ENCODE measurements around the gene ZAR1L. TPM values are rescaled to one million over a fixed set of nuclear protein-coding genes. Genes with fewer than 3 reads are reported as not detected.
"Not testable (repeated sequence)": the region's sequence is repeated elsewhere in the genome, so short reads cannot be mapped to it uniquely, and the experiment has no call there.

The ZAR1L gene, protein sequence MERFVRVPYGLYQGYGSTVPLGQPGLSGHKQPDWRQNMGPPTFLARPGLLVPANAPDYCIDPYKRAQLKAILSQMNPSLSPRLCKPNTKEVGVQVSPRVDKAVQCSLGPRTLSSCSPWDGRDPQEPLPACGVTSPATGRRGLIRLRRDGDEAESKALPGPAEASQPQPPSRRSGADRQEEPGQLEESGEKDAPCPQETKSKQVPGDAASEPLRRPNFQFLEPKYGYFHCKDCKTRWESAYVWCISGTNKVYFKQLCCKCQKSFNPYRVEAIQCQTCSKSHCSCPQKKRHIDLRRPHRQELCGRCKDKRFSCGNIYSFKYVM
- total RNA-seq, result not detected
- polyA plus RNA-seq (ENCODE audit: insufficient read length in 2 of 2), result not detected
- long read RNA-seq, donor 1, result 0 reads
- long read RNA-seq, donor 2, result 0 reads
- long read RNA-seq, donor 3, result 0 reads
- long read RNA-seq, donor 4, result 0 reads

DNA sequence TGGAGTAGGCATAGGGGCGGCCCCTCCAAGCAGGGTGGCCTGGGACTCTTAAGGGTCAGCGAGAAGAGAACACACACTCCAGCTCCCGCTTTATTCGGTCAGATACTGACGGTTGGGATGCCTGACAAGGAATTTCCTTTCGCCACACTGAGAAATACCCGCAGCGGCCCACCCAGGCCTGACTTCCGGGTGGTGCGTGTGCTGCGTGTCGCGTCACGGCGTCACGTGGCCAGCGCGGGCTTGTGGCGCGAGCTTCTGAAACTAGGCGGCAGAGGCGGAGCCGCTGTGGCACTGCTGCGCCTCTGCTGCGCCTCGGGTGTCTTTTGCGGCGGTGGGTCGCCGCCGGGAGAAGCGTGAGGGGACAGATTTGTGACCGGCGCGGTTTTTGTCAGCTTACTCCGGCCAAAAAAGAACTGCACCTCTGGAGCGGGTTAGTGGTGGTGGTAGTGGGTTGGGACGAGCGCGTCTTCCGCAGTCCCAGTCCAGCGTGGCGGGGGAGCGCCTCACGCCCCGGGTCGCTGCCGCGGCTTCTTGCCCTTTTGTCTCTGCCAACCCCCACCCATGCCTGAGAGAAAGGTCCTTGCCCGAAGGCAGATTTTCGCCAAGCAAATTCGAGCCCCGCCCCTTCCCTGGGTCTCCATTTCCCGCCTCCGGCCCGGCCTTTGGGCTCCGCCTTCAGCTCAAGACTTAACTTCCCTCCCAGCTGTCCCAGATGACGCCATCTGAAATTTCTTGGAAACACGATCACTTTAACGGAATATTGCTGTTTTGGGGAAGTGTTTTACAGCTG lies at the start of gene ZAR1L, which contains the start of gene BRCA2:
ZAR1L (minus strand) TSS at position 126 of the 790 bp plus-strand sequence. CDS start 3,438 bp downstream, outside the sequence.
BRCA2 (plus strand) TSS at position 271 of the 790 bp plus-strand sequence. CDS start 953 bp downstream, outside the sequence.
- H3K27me3 ChIP-seq (ENCODE audit: control insufficient read depth, insufficient read depth, low read length), result no peaks in the 10 kb centered on the region
- H3K4me3 ChIP-seq (ENCODE audit: low read depth, low read length), result peak within 1 kb of the TSS; percentile 91
- peak; percentile 72 to 96 (median 82) for DNase-seq (ENCODE audit: low read depth in 4 of 6, low spot score in 6 of 6)
- WGBS (ENCODE audit: insufficient coverage), result under 1% methylated on average over 52 of the region's 60 CpGs
- no peaks in the 10 kb centered on the region for H3K9me3 ChIP-seq (ENCODE audit: control insufficient read depth, insufficient read depth, low read length)
- peak within 1 kb of the TSS; percentile 97 for H3K27ac ChIP-seq (ENCODE audit: low read depth, low read length)
- H3K4me1 ChIP-seq (ENCODE audit: control insufficient read depth, insufficient read depth, low read length), result peaks cover 14% of the 10 kb centered on the region
- no peaks in the 10 kb centered on the region for H3K36me3 ChIP-seq (ENCODE audit: control insufficient read depth, insufficient read depth, low read length)

DNA sequence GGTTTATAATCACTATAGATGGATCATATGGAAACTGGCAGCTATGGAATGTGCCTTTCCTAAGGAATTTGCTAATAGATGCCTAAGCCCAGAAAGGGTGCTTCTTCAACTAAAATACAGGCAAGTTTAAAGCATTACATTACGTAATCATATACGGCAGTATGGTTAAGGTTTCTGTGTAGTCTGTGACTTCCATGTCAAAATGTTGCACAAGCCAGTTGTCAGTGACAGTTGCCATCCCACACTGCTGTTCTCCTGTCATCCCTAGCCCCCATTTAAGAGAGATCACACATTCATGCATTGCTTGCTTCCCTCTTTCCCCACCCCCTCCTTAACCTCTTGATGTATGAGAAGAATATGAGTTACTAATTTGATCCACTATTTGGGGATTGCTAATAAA lies 47.4 kb upstream of the ZAR1L start:
- Histone ChIP-seq H3K36me3 (ENCODE audit: control insufficient read depth, insufficient read depth, low read length) (no peaks in the 10 kb centered on the region), H3K4me1 (ENCODE audit: control insufficient read depth, insufficient read depth, low read length) (no peaks in the 10 kb centered on the region), H3K4me3 (ENCODE audit: low read depth, low read length) (no peak overlapping the region), H3K27me3 (ENCODE audit: control insufficient read depth, insufficient read depth, low read length) (no peaks in the 10 kb centered on the region), H3K9me3 (ENCODE audit: control insufficient read depth, insufficient read depth, low read length) (no peaks in the 10 kb centered on the region), H3K27ac (ENCODE audit: low read depth, low read length) (no peak overlapping the region)
- WGBS (ENCODE audit: insufficient coverage), result no CpG with 5 or more reads among the region's 2 CpGs
- DNase-seq (ENCODE audit: low read depth in 4 of 6, low spot score in 6 of 6), result no peak

DNA sequence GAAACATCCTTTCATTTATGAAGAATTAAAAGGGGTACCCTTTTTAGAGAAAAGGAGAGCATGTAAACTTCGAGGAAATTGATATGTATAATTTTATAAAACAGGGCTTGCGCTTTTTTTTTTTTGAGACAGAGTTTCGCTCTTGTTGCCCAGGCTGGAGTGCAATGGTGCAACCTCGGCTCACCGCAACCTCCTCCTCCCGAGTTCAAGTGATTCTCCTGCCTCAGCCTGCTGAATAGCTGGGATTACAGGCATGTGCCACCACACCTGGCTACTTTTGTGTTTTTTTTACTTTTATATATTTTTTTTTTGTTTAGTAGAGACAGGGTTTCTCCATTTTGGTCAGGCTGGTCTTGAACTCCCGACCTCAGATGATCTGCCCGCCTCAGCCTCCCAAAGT lies 40.8 kb upstream of the ZAR1L start:
- H3K4me1 ChIP-seq (ENCODE audit: control insufficient read depth, insufficient read depth, low read length); H3K27ac ChIP-seq (ENCODE audit: low read depth, low read length); H3K36me3 ChIP-seq (ENCODE audit: control insufficient read depth, insufficient read depth, low read length); DNase-seq (ENCODE audit: low read depth in 4 of 6, low spot score in 6 of 6); H3K27me3 ChIP-seq (ENCODE audit: control insufficient read depth, insufficient read depth, low read length); H3K4me3 ChIP-seq (ENCODE audit: low read depth, low read length); H3K9me3 ChIP-seq (ENCODE audit: control insufficient read depth, insufficient read depth, low read length): not testable (repeated sequence)
- WGBS (ENCODE audit: insufficient coverage), result no CpG with 5 or more reads among the region's 8 CpGs

DNA sequence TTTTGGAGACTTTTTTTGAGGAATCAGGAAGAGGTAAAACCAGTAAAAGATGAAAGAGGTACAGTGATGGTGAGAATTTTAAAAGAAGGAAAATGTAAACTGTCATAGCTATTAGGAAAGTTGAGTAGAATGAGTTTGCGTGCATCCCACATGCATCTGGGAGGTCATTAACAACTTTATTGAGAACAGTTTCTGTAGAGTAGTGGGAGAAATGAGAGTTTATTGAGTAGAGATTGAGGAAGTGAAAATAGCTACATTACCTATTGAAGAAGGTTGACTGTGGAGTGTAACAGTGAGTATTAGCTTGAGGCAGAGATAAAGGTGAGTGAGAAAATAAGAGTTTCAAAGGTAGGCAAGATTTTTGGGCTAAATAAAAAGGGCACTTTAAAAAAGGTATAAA lies 38.9 kb upstream of the ZAR1L start:
- no peaks in the 10 kb centered on the region for H3K4me1 ChIP-seq (ENCODE audit: control insufficient read depth, insufficient read depth, low read length)
- H3K9me3 ChIP-seq (ENCODE audit: control insufficient read depth, insufficient read depth, low read length), result no peaks in the 10 kb centered on the region
- H3K27me3 ChIP-seq (ENCODE audit: control insufficient read depth, insufficient read depth, low read length), result no peaks in the 10 kb centered on the region
- DNase-seq (ENCODE audit: low read depth in 4 of 6, low spot score in 6 of 6), result no peak
- whole genome bisulfite sequencing (ENCODE audit: insufficient coverage), result no CpG with 5 or more reads among the region's 1 CpG
- no peak overlapping the region for H3K27ac ChIP-seq (ENCODE audit: low read depth, low read length)
- no peak overlapping the region for H3K4me3 ChIP-seq (ENCODE audit: low read depth, low read length)
- no peaks in the 10 kb centered on the region for H3K36me3 ChIP-seq (ENCODE audit: control insufficient read depth, insufficient read depth, low read length)

DNA sequence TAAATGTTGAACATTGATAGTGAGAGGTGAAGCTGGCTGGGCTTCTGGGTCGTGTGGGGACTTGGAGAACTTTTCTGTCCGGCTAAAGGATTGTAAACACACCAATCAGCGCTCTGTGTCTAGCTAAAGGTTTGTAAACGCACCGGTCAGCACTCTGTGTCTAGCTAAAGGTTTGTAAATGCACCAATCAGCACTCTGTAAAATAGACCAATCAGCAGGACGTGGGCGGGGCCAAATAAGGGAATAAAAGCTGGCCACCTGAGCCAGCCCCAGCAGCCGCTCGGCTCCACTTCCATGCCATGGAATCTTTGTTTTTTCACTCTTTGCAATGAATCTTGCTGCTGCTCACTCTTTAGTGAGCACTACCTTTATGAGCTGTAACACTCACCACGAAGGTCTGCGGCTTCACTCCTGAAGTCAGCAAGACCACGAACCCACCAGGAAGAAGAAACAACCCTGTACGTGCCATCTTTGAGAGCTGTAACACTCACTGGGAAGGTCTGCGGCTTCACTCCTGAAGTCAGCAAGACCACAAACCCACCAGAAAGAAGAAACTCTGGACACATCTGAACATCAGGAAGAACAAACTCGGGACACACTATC lies 35.8 kb upstream of the ZAR1L start:
- not testable (repeated sequence) for H3K36me3 ChIP-seq (ENCODE audit: control insufficient read depth, insufficient read depth, low read length); H3K27ac ChIP-seq (ENCODE audit: low read depth, low read length); H3K4me1 ChIP-seq (ENCODE audit: control insufficient read depth, insufficient read depth, low read length); DNase-seq (ENCODE audit: low read depth in 4 of 6, low spot score in 6 of 6); H3K27me3 ChIP-seq (ENCODE audit: control insufficient read depth, insufficient read depth, low read length); H3K9me3 ChIP-seq (ENCODE audit: control insufficient read depth, insufficient read depth, low read length); H3K4me3 ChIP-seq (ENCODE audit: low read depth, low read length)
- WGBS (ENCODE audit: insufficient coverage), result 96% methylated on average over 13 of the region's 15 CpGs

DNA sequence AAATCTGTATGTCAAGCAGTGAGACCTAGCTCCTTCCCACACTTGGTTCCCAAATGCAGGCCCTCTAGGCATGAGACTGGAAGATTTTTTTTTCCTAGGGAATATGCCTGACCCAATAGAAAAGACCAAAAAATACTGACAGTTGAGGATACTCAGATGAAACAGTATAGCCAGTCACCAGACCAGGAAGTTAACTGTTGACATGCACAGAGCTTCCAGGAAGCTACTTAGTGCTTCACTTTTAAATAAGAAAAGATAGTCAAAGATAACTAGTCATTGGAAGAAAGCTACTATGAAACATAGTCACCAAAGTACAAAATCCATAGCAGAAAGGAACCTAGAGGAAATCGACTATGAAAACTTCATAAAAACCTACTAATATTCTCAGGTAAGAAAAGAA lies 32.5 kb upstream of the ZAR1L start:
- no peak overlapping the region for H3K4me3 ChIP-seq (ENCODE audit: low read depth, low read length)
- no peaks in the 10 kb centered on the region for H3K4me1 ChIP-seq (ENCODE audit: control insufficient read depth, insufficient read depth, low read length)
- H3K36me3 ChIP-seq (ENCODE audit: control insufficient read depth, insufficient read depth, low read length), result no peaks in the 10 kb centered on the region
- H3K27me3 ChIP-seq (ENCODE audit: control insufficient read depth, insufficient read depth, low read length), result no peaks in the 10 kb centered on the region
- WGBS (ENCODE audit: insufficient coverage), result no CpG with 5 or more reads among the region's 1 CpG
- no peak overlapping the region for H3K27ac ChIP-seq (ENCODE audit: low read depth, low read length)
- no peaks in the 10 kb centered on the region for H3K9me3 ChIP-seq (ENCODE audit: control insufficient read depth, insufficient read depth, low read length)
- no peak for DNase-seq (ENCODE audit: low read depth in 4 of 6, low spot score in 6 of 6)

DNA sequence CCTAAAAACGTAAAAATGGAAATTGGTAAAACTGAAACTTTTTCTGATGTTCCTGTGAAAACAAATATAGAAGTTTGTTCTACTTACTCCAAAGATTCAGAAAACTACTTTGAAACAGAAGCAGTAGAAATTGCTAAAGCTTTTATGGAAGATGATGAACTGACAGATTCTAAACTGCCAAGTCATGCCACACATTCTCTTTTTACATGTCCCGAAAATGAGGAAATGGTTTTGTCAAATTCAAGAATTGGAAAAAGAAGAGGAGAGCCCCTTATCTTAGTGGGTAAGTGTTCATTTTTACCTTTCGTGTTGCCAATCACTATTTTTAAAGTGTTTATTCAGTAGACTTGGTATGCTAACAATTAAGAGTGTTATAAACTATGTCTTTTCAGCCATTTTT lies 25.8 kb upstream of the ZAR1L start:
- Histone ChIP-seq H3K27ac (ENCODE audit: low read depth, low read length) (no peak overlapping the region), H3K4me3 (ENCODE audit: low read depth, low read length) (no peak overlapping the region), H3K36me3 (ENCODE audit: control insufficient read depth, insufficient read depth, low read length) (no peaks in the 10 kb centered on the region), H3K27me3 (ENCODE audit: control insufficient read depth, insufficient read depth, low read length) (no peaks in the 10 kb centered on the region), H3K9me3 (ENCODE audit: control insufficient read depth, insufficient read depth, low read length) (no peaks in the 10 kb centered on the region), H3K4me1 (ENCODE audit: control insufficient read depth, insufficient read depth, low read length) (no peaks in the 10 kb centered on the region)
- no CpG with 5 or more reads among the region's 3 CpGs for WGBS (ENCODE audit: insufficient coverage)
- DNase-seq (ENCODE audit: low read depth in 4 of 6, low spot score in 6 of 6), result no peak

DNA sequence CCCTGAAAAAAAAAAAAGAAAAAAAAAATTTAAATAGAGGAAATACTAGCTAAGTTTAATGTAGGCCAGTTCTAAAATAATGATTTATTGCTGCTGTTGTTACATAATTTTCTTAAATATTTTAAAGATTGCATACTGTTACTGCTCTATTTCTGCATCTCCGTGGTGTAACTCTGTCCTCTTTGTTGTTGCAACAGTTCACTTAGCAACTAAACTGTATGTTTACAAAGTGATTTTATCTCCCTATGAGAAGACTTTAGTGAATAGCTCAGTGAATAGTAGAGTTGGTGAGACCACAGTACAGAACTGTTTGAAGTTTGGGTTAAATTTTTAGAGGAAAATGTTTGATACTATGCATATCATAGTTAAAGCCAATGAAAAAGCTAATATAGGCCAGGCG lies 19.5 kb upstream of the ZAR1L start:
- no peaks in the 10 kb centered on the region for H3K4me1 ChIP-seq (ENCODE audit: control insufficient read depth, insufficient read depth, low read length)
- no peak overlapping the region for H3K4me3 ChIP-seq (ENCODE audit: low read depth, low read length)
- WGBS (ENCODE audit: insufficient coverage), result no CpG with 5 or more reads among the region's 2 CpGs
- DNase-seq (ENCODE audit: low read depth in 4 of 6, low spot score in 6 of 6), result no peak
- no peaks in the 10 kb centered on the region for H3K27me3 ChIP-seq (ENCODE audit: control insufficient read depth, insufficient read depth, low read length)
- no peak overlapping the region for H3K27ac ChIP-seq (ENCODE audit: low read depth, low read length)
- H3K36me3 ChIP-seq (ENCODE audit: control insufficient read depth, insufficient read depth, low read length), result no peaks in the 10 kb centered on the region
- no peaks in the 10 kb centered on the region for H3K9me3 ChIP-seq (ENCODE audit: control insufficient read depth, insufficient read depth, low read length)

DNA sequence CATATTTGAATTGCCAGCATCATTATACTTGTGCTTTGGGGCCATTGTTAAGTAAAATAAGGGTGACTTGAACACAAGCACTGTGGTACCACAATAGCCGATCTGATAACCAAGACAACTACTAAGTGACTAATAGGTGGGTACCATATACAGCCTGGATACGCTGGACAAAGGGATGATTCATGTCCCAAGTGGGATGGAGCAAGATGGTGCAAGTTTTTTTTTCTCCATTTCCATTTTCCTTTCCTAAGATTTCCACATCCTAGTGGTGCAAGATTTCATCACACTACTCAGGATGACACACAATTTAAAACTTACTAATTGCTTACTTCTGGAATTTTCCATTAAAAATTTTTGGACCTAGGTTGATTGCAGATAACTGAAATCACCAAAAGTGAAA lies 15.3 kb upstream of the ZAR1L start:
- no peaks in the 10 kb centered on the region for H3K36me3 ChIP-seq (ENCODE audit: control insufficient read depth, insufficient read depth, low read length)
- no peaks in the 10 kb centered on the region for H3K4me1 ChIP-seq (ENCODE audit: control insufficient read depth, insufficient read depth, low read length)
- no CpG with 5 or more reads among the region's 2 CpGs for WGBS (ENCODE audit: insufficient coverage)
- H3K9me3 ChIP-seq (ENCODE audit: control insufficient read depth, insufficient read depth, low read length), result no peaks in the 10 kb centered on the region
- H3K4me3 ChIP-seq (ENCODE audit: low read depth, low read length), result no peak overlapping the region
- no peak overlapping the region for H3K27ac ChIP-seq (ENCODE audit: low read depth, low read length)
- DNase-seq (ENCODE audit: low read depth in 4 of 6, low spot score in 6 of 6), result no peak
- no peaks in the 10 kb centered on the region for H3K27me3 ChIP-seq (ENCODE audit: control insufficient read depth, insufficient read depth, low read length)

Measured in spinal cord (tissue), 10 donors.